DND-41 (cell line): ENCODE results near the gene KITLG.

ENCODE experiments used
- CTCF ChIP-seq: IDR thresholded peaks from 2 replicates; pipeline ENCODE4 v1.5.1; 2012; ENCODE audit warnings: borderline replicate concordance, low read length, moderate library complexity, mild to moderate bottlenecking; ENCODE audit not compliant: poor library complexity, severe bottlenecking; ENCODE audit errors: extremely low read depth
- EZH2 ChIP-seq: IDR thresholded peaks from 3 replicates; pipeline ENCODE4 v1.6.1; 2012; ENCODE audit warnings: borderline replicate concordance, low read depth, mild to moderate bottlenecking, moderate library complexity, low read length, inconsistent platforms; ENCODE audit not compliant: severe bottlenecking

GRCh38 chr12:88530868-88531267 lies 49.4 kb downstream of the KITLG start:
- TF ChIP-seq CTCF (no peak), EZH2 (no peak)
